ENCODE results near the gene C11orf91. TPM values are rescaled to one million over a fixed set of nuclear protein-coding genes. Genes with fewer than 3 reads are reported as not detected.

C11orf91 gene
- total and polyA plus RNA-seq, 2 of the 4 experiments (the other 2 are of a cell fraction), result 0.10 TPM; not detected in 1

GRCh38 chr11:33685082-33685481 is 15.5 kb downstream of the C11orf91 start:
- H2AK5ac ChIP-seq (ENCODE audit: low read depth, low read length), result peak overlapping the region; percentile 74; the same call in 1 of the 2 replicates
- H2AK9ac ChIP-seq (replicated peaks; ENCODE audit: low read depth, low read length, poor library complexity), result no peak overlapping the region
- no peak overlapping the region for H2BK5ac ChIP-seq (ENCODE audit: low read depth, low read length, poor library complexity, severe bottlenecking)
- WGBS, 2 experiments (ENCODE audit: extremely low coverage in 2 of 2, insufficient read length in 1 of 2), result no CpG with 5 or more reads among the region's 3 CpGs
- ChIA-PET CTCF (interaction anchor here (0.9 to 1.4 kb wide), 3 partner anchors 16 to 308 kb away, joined by 3 to 4 read pairs (median 4); no protein-coding TSS in a partner anchor), POLR2A (ENCODE audit: unreplicated experiment) (no interaction called here)
- H3K79me1 ChIP-seq (ENCODE audit: low read depth in 1 of 2, low read length in 2 of 2), result peaks cover 0 to 11% of the 10 kb centered on the region in 2 experiments; a peak in 3 of 4 replicates
- no peak overlapping the region for H4K5ac ChIP-seq (ENCODE audit: low read depth, low read length)
- H3K9ac ChIP-seq (ENCODE audit: low read depth, low read length), result no peak overlapping the region
- no TSS peak for BruUV-seq (replicated peaks)
- intact Hi-C loops (cut with micrococcal nuclease), result no loop called here
- H3K9me1 ChIP-seq (ENCODE audit: insufficient read depth, low read length), result peaks cover 23% of the 10 kb centered on the region
- DNase-seq, result peak; percentile 43
- no peak overlapping the region for H3K27ac ChIP-seq (ENCODE audit: insufficient read depth, low read length)
- no peak overlapping the region for H3K4me3 ChIP-seq (ENCODE audit: insufficient read depth, low read depth, low read length)
- dilution Hi-C loops (cut with HindIII; ENCODE audit: low sequenced_read_pairs, unreplicated experiment), result no loop called here
- H4K20me1 ChIP-seq (ENCODE audit: insufficient read depth, low read length), result no peaks in the 10 kb centered on the region
- H2BK120ac ChIP-seq (ENCODE audit: low read depth, low read length), result peak overlapping the region; percentile 25
- no peak overlapping the region for H3K4me2 ChIP-seq (ENCODE audit: low read depth, low read length)
- H2BK15ac ChIP-seq (ENCODE audit: low read depth, low read length), result peak overlapping the region; percentile 39; the same call in 1 of the 3 replicates
- H2AFZ ChIP-seq (replicated peaks; ENCODE audit: low read length, poor library complexity), result peak overlapping the region; percentile 9
- H3K14ac ChIP-seq (replicated peaks; ENCODE audit: low read depth, low read length), result peak overlapping the region; percentile 72; the same call in 1 of the 2 replicates
- peaks cover 11% of the 10 kb centered on the region for H3K4me1 ChIP-seq (ENCODE audit: control insufficient read depth, insufficient read depth, low read length)
- H3K4ac ChIP-seq (ENCODE audit: low read depth, low read length), result peak overlapping the region; percentile 54
- H3K18ac ChIP-seq (ENCODE audit: low read depth, low read length), result no peak overlapping the region
- in situ Hi-C loops (cut with MboI; ENCODE audit: low sequenced_read_pairs), result loop anchor here (5.0 kb wide), 2 partner anchors 138 to 323 kb away; no protein-coding TSS in a partner anchor
- H4K91ac ChIP-seq (ENCODE audit: insufficient read depth, low read depth, low read length), result no peak overlapping the region
- no peaks in the 10 kb centered on the region for H3K27me3 ChIP-seq (ENCODE audit: control insufficient read depth, insufficient read depth, low read length)
- peak overlapping the region in 1 of 2 experiments; percentile 44; a peak in 1 of 4 replicates for H4K8ac ChIP-seq (ENCODE audit: low read depth in 2 of 2, low read length in 2 of 2)
- H3K36me3 ChIP-seq (ENCODE audit: control insufficient read depth, insufficient read depth, low read length), result no peaks in the 10 kb centered on the region
- 0 out of 2 replicates have a peak overlapping the region, but pooled peaks have one; percentile 43 for H2BK20ac ChIP-seq (ENCODE audit: low read depth, low read length)
- no peak overlapping the region for H3K56ac ChIP-seq (ENCODE audit: extremely low read depth, insufficient read depth, low read length)
- no peak for ATAC-seq (ENCODE audit: low read depth)
- peak overlapping the region; percentile 4; the same call in 1 of the 2 replicates for H3K23ac ChIP-seq (ENCODE audit: low read depth, low read length)
- TF ChIP-seq RCOR1 (IDR thresholded peaks at IDR 0.05; ENCODE audit: insufficient replicate concordance, low read length) (no peak), NFE2L2 (IDR thresholded peaks at IDR 0.05; ENCODE audit: low read depth, low read length) (no peak), MAZ (IDR thresholded peaks at IDR 0.05; ENCODE audit: borderline replicate concordance, low read depth, low read length) (no peak), CHD1 (IDR thresholded peaks at IDR 0.05; ENCODE audit: low read depth, low read length) (no peak), POLR2A (IDR thresholded peaks at IDR 0.05; ENCODE audit: low read depth, low read length) (no peak), MXI1 (IDR thresholded peaks at IDR 0.05; ENCODE audit: borderline replicate concordance, low read depth, low read length) (no peak)
- H3K9me3 ChIP-seq (ENCODE audit: control insufficient read depth, insufficient read depth, low read length), result no peaks in the 10 kb centered on the region

Measured in IMR-90 (cell line).